ENCODE results near the gene KAT8.

Gene KAT8

GRCh38 chr16:31071861-31072260 is 45.6 kb upstream of the KAT8 start (continued):
- TF ChIP-seq ZNF221 (tag by site-specific recombination; IDR thresholded peaks at IDR 0.05; ENCODE audit: borderline replicate concordance) = no peak
- no peak for TF ChIP-seq ZNF830 (tag by site-specific recombination; IDR thresholded peaks at IDR 0.05; ENCODE audit: low read depth)
- peak; percentile 29; the same call in 1 of the 2 replicates for TF ChIP-seq ZNF692 (tag by site-specific recombination; IDR thresholded peaks at IDR 0.05)
- TF ChIP-seq KLF10 (tag by site-specific recombination; IDR thresholded peaks at IDR 0.05) = no peak
- TF ChIP-seq ZNF843 (tag by site-specific recombination; IDR thresholded peaks at IDR 0.05) = 0 out of 2 replicates have a peak, but pooled peaks have one; percentile 28
- TF ChIP-seq ZNF600 (tag by site-specific recombination; IDR thresholded peaks at IDR 0.05) = peak; percentile 84
- TF ChIP-seq HOXD13 (CRISPR knock-in tag; IDR thresholded peaks at IDR 0.05; ENCODE audit: borderline replicate concordance) = no peak
- TF ChIP-seq ZNF629 (tag by site-specific recombination; IDR thresholded peaks at IDR 0.05) = peak; percentile 97
- TF ChIP-seq CTCF (tag by site-specific recombination; IDR thresholded peaks at IDR 0.05) = no peak
- TF ChIP-seq ZNF664 (tag by site-specific recombination; IDR thresholded peaks at IDR 0.05) = no peak
- peak; percentile 32; the same call in 1 of the 2 replicates for TF ChIP-seq ZNF184 (tag by site-specific recombination; IDR thresholded peaks at IDR 0.05)
- TF ChIP-seq ZEB2 (tag by site-specific recombination; IDR thresholded peaks at IDR 0.05) = peak; percentile 53
- no peak for TF ChIP-seq ZNF311 (tag by site-specific recombination; IDR thresholded peaks at IDR 0.05; ENCODE audit: borderline replicate concordance)
- TF ChIP-seq ZNF558 (tag by site-specific recombination; IDR thresholded peaks at IDR 0.05) = no peak
- no peak for TF ChIP-seq ZNF621 (tag by site-specific recombination; IDR thresholded peaks at IDR 0.05)
- TF ChIP-seq ZNF658 (tag by site-specific recombination; IDR thresholded peaks at IDR 0.05) = no peak
- TF ChIP-seq ZBTB1 (tag by site-specific recombination; IDR thresholded peaks at IDR 0.05) = no peak
- no peak for TF ChIP-seq ZSCAN4 (tag by site-specific recombination; IDR thresholded peaks at IDR 0.05)
- no peak for TF ChIP-seq ZNF645 (tag by site-specific recombination; IDR thresholded peaks at IDR 0.05)
- TF ChIP-seq ZBTB44 (tag by site-specific recombination; IDR thresholded peaks at IDR 0.05) = no peak

GRCh38 chr16:31072540-31073141 is 44.8 kb upstream of the KAT8 start:
- H3K27ac ChIP-seq (ENCODE audit: extremely low read depth, low read depth, low read length) = peak overlapping the region; percentile 83
- H3K4me3 ChIP-seq (ENCODE audit: low read depth, low read length) = peak overlapping the region; percentile 93
- no peaks in the 10 kb centered on the region for H3K4me1 ChIP-seq (ENCODE audit: control insufficient read depth, insufficient read depth, low read length)
- POLR2A ChIA-PET = interaction anchor here (0.6 to 3.9 kb wide), 9 partner anchors 10 to 107 kb away, joined by 3 to 52 read pairs (median 13); partner anchors contain the start of genes FUS, HSD3B7, KAT8 and STX4
- H3K9me3 ChIP-seq (ENCODE audit: control insufficient read depth, insufficient read depth, low read depth, low read length) = no peaks in the 10 kb centered on the region
- CTCF ChIA-PET = interaction anchor here (1.6 to 2.8 kb wide), 2 partner anchors 70 to 87 kb away, joined by 11 to 12 read pairs; partner anchors contain the start of gene HSD3B7
- peaks cover 0 to 21% of the 10 kb centered on the region in 2 experiments; a peak in 1 of 3 replicates for H3K36me3 ChIP-seq (ENCODE audit: control insufficient read depth in 2 of 2, insufficient read depth in 1 of 2, low read length in 2 of 2)
- TF ChIP-seq GLI2 (tag by site-specific recombination; IDR thresholded peaks at IDR 0.05; ENCODE audit: borderline replicate concordance, low read depth) (no peak), ZNF510 (tag by site-specific recombination; IDR thresholded peaks at IDR 0.05; ENCODE audit: insufficient replicate concordance) (no peak), ZNF747 (tag by site-specific recombination; IDR thresholded peaks at IDR 0.05) (no peak), ATF2 (tag by site-specific recombination; IDR thresholded peaks at IDR 0.05; ENCODE audit: low read depth) (peak; percentile 29; the same call in 1 of the 2 replicates), ZNF585B (tag by site-specific recombination; IDR thresholded peaks at IDR 0.05) (no peak), ZBTB49 (tag by site-specific recombination; IDR thresholded peaks at IDR 0.05; ENCODE audit: low read depth) (no peak)

Measured in HEK293 (cell line).